H1 (cell line): Measurements from ENCODE around the gene GLYR1. TPM values are rescaled to one million over a fixed set of nuclear protein-coding genes. Genes with fewer than 3 reads are reported as not detected.

ENCODE experiments used
- polyA plus RNA-seq, 7 experiments: library from polyadenylated mRNA; depleted of rRNA in 3 of 7; stranded (reverse) in 5 of 7; unstranded in 2 of 7; fragments of >200 nt in 5 of 7; fragments of 200-250 nt in 2 of 7; gene quantifications; 1 replicate in 5 of 7; 2 replicates in 1 of 7; 4 replicates in 1 of 7; pipeline versions ENCODE4 v1.2.1 to v1.2.3, GENCODE V29; 2011 to 2013; ENCODE audit warnings: missing spikeins in 2 of 7, mixed read lengths in 2 of 7
- total RNA-seq: library from RNA; stranded (reverse); fragmentation: NEBNext Ultra II Directional; extraction: Animal tissue kit (Norgen Biotek cat#: 25700); gene quantifications from 2 replicates; pipeline ENCODE4 v1.2.1, GENCODE V29; 2021
- TF ChIP-seq, protein P1 (sequence below): IDR thresholded peaks from 2 replicates; pipeline ENCODE4 v1.6.1; 2011; ENCODE audit warnings: low read depth, mild to moderate bottlenecking, low read length; ENCODE audit not compliant: insufficient read depth
- TF ChIP-seq, protein P2 (sequence below), 3 experiments: IDR thresholded peaks; 1 replicate in 2 of 3; 2 replicates in 1 of 3; pipeline versions ENCODE4 v1.5.1 to v1.6.1; 2011; ENCODE audit warnings: low read length in 3 of 3, mild to moderate bottlenecking in 3 of 3, inconsistent platforms in 2 of 3, low read depth in 1 of 3, moderate library complexity in 1 of 3; ENCODE audit not compliant: insufficient read depth in 1 of 3; ENCODE audit errors: control extremely low read depth in 1 of 3

The GLYR1 gene
- total and polyA plus RNA-seq, 2 of the 8 experiments (the other 6 are each of a cell fraction or from before 2014, with no cell fraction given): 50.2 to 115 TPM

DNA sequence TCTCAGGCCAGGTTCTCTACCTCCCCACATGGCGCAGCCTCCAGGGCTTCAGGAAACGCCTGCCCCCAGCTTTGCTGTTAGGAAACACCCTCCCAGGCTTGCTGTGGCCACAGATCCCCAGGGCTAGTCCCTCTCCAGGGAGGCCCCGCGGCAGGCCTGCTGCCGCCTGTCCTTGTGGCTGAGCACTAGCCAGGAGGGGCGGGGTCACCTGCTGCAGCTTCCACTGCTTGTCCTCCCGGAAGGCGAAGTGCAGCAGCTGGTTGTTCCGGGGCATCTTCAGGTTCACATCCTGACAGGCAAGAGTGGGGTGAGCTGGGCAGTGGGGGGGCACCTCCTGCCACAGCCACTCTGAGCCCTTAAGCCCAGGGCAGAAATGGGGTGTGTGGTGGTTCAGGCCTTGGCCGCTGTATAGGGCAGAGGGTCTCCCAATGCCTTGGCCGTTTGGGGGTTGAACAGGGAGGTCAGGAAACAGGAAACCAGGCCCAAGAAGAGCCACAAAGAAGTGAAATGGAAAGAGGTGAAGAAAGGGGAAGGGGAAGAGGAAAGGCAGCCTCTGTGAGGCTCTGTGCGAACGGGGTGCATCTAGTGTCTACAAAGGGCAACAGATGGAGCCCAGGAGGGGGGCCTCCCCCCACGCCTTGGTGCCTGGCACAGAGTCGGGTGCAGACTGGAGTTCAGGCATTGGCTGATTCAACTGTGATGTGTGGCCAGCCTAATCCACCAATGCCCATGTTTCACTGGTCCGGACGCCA lies 46.6 kb downstream of the GLYR1 start (continued):
- TF ChIP-seq, protein P1, sequence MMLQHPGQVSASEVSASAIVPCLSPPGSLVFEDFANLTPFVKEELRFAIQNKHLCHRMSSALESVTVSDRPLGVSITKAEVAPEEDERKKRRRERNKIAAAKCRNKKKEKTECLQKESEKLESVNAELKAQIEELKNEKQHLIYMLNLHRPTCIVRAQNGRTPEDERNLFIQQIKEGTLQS: no peak
- TF ChIP-seq, protein P2, sequence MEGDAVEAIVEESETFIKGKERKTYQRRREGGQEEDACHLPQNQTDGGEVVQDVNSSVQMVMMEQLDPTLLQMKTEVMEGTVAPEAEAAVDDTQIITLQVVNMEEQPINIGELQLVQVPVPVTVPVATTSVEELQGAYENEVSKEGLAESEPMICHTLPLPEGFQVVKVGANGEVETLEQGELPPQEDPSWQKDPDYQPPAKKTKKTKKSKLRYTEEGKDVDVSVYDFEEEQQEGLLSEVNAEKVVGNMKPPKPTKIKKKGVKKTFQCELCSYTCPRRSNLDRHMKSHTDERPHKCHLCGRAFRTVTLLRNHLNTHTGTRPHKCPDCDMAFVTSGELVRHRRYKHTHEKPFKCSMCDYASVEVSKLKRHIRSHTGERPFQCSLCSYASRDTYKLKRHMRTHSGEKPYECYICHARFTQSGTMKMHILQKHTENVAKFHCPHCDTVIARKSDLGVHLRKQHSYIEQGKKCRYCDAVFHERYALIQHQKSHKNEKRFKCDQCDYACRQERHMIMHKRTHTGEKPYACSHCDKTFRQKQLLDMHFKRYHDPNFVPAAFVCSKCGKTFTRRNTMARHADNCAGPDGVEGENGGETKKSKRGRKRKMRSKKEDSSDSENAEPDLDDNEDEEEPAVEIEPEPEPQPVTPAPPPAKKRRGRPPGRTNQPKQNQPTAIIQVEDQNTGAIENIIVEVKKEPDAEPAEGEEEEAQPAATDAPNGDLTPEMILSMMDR (IDR thresholded peaks at IDR 0.05; ENCODE audit: control extremely low read depth in 1 of 3, insufficient read depth in 1 of 3, low read depth in 1 of 3, low read length in 3 of 3): no peak
